ENCODE measurements around the gene DPH2.

- no peak for TF ChIP-seq CTCF (IDR thresholded peaks at IDR 0.05; ENCODE audit: low read depth, low read length)
- no peak for TF ChIP-seq EZH2phosphoT487 (IDR thresholded peaks at IDR 0.05; ENCODE audit: low read depth)
Observed at GRCh38 chr1:43981636-43982035, 11.8 kb downstream of the DPH2 start.
